Measurements from ENCODE around the gene GABRE. TPM values are rescaled to one million over a fixed set of nuclear protein-coding genes. Genes with fewer than 3 reads are reported as not detected.
A peak's percentile ranks its signal among the peaks of the same experiment; 100 is the strongest.

Gene GABRE
- total and polyA plus RNA-seq, 2 of the 13 experiments (the other 11 are each of a cell fraction or from before 2014, with no cell fraction given): 12.2 to 66.2 TPM

DNA sequence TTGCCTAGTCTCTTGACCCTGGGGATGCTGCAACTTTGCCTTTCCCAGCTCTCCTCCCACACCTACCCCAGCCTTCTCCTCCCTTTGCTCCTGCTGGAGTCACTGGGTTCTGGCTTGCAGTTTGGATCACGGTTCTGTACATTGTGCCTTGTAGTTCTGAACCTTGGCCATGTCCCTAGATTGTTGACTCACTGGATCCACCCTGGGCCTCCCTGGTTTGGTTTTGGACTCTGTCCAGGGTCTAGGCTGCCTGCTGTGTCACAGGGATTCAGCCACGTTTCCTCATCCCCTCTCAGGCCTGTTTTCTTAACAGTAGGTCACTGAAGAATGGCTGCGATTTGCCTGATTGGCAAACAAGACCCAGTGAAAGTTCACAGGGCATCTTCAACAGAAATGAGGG lies 11.5 kb upstream of the GABRE start (continued):
- TF ChIP-seq, protein P1, sequence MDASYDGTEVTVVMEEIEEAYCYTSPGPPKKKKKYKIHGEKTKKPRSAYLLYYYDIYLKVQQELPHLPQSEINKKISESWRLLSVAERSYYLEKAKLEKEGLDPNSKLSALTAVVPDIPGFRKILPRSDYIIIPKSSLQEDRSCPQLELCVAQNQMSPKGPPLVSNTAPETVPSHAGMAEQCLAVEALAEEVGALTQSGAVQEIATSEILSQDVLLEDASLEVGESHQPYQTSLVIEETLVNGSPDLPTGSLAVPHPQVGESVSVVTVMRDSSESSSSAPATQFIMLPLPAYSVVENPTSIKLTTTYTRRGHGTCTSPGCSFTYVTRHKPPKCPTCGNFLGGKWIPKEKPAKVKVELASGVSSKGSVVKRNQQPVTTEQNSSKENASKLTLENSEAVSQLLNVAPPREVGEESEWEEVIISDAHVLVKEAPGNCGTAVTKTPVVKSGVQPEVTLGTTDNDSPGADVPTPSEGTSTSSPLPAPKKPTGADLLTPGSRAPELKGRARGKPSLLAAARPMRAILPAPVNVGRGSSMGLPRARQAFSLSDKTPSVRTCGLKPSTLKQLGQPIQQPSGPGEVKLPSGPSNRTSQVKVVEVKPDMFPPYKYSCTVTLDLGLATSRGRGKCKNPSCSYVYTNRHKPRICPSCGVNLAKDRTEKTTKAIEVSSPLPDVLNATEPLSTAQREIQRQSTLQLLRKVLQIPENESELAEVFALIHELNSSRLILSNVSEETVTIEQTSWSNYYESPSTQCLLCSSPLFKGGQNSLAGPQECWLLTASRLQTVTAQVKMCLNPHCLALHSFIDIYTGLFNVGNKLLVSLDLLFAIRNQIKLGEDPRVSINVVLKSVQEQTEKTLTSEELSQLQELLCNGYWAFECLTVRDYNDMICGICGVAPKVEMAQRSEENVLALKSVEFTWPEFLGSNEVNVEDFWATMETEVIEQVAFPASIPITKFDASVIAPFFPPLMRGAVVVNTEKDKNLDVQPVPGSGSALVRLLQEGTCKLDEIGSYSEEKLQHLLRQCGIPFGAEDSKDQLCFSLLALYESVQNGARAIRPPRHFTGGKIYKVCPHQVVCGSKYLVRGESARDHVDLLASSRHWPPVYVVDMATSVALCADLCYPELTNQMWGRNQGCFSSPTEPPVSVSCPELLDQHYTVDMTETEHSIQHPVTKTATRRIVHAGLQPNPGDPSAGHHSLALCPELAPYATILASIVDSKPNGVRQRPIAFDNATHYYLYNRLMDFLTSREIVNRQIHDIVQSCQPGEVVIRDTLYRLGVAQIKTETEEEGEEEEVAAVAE (CRISPR knock-in tag; IDR thresholded peaks at IDR 0.05; ENCODE audit: borderline replicate concordance): 0 out of 2 replicates have a peak, but pooled peaks have one; percentile 34
- TF ChIP-seq, protein P2, sequence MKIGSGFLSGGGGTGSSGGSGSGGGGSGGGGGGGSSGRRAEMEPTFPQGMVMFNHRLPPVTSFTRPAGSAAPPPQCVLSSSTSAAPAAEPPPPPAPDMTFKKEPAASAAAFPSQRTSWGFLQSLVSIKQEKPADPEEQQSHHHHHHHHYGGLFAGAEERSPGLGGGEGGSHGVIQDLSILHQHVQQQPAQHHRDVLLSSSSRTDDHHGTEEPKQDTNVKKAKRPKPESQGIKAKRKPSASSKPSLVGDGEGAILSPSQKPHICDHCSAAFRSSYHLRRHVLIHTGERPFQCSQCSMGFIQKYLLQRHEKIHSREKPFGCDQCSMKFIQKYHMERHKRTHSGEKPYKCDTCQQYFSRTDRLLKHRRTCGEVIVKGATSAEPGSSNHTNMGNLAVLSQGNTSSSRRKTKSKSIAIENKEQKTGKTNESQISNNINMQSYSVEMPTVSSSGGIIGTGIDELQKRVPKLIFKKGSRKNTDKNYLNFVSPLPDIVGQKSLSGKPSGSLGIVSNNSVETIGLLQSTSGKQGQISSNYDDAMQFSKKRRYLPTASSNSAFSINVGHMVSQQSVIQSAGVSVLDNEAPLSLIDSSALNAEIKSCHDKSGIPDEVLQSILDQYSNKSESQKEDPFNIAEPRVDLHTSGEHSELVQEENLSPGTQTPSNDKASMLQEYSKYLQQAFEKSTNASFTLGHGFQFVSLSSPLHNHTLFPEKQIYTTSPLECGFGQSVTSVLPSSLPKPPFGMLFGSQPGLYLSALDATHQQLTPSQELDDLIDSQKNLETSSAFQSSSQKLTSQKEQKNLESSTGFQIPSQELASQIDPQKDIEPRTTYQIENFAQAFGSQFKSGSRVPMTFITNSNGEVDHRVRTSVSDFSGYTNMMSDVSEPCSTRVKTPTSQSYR (CRISPR knock-in tag; IDR thresholded peaks at IDR 0.05; ENCODE audit: borderline replicate concordance): no peak
- TF ChIP-seq, protein P3, sequence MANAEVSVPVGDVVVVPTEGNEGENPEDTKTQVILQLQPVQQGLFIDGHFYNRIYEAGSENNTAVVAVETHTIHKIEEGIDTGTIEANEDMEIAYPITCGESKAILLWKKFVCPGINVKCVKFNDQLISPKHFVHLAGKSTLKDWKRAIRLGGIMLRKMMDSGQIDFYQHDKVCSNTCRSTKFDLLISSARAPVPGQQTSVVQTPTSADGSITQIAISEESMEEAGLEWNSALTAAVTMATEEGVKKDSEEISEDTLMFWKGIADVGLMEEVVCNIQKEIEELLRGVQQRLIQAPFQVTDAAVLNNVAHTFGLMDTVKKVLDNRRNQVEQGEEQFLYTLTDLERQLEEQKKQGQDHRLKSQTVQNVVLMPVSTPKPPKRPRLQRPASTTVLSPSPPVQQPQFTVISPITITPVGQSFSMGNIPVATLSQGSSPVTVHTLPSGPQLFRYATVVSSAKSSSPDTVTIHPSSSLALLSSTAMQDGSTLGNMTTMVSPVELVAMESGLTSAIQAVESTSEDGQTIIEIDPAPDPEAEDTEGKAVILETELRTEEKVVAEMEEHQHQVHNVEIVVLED (CRISPR knock-in tag; IDR thresholded peaks at IDR 0.05; ENCODE audit: borderline replicate concordance): no peak
- TF ChIP-seq ZSCAN25 (CRISPR knock-in tag; IDR thresholded peaks at IDR 0.05) (no peak), ZNF343 (CRISPR knock-in tag; IDR thresholded peaks at IDR 0.05) (no peak), SOX6 (IDR thresholded peaks at IDR 0.05) (no peak), SOX6 (CRISPR knock-in tag; IDR thresholded peaks at IDR 0.05) (peak; percentile 53; the same call in 1 of the 2 replicates), ELF1 (CRISPR knock-in tag; IDR thresholded peaks at IDR 0.05) (no peak), ARNTL (CRISPR knock-in tag; IDR thresholded peaks at IDR 0.05) (no peak), NCOA2 (CRISPR knock-in tag; IDR thresholded peaks at IDR 0.05) (peak; percentile 54), ZNF468 (CRISPR knock-in tag; IDR thresholded peaks at IDR 0.05) (no peak), ZNF558 (CRISPR knock-in tag; IDR thresholded peaks at IDR 0.05; ENCODE audit: borderline replicate concordance) (no peak), HOXA7 (CRISPR knock-in tag; IDR thresholded peaks at IDR 0.05) (no peak), ZNF816 (CRISPR knock-in tag; IDR thresholded peaks at IDR 0.05; ENCODE audit: borderline replicate concordance) (no peak), TGIF2 (CRISPR knock-in tag; IDR thresholded peaks at IDR 0.05) (no peak), ZNF432 (CRISPR knock-in tag; IDR thresholded peaks at IDR 0.05; ENCODE audit: borderline replicate concordance) (no peak), ZNF264 (CRISPR knock-in tag; IDR thresholded peaks at IDR 0.05) (no peak), SKI (IDR thresholded peaks at IDR 0.05; ENCODE audit: partially characterized antibody) (no peak), ZNF367 (CRISPR knock-in tag; IDR thresholded peaks at IDR 0.05; ENCODE audit: borderline replicate concordance) (no peak), ZNF530 (CRISPR knock-in tag; IDR thresholded peaks at IDR 0.05; ENCODE audit: low read depth) (no peak), KDM5A (IDR thresholded peaks at IDR 0.05; ENCODE audit: borderline replicate concordance, low read length) (no peak)
- TF ChIP-seq, protein P4, sequence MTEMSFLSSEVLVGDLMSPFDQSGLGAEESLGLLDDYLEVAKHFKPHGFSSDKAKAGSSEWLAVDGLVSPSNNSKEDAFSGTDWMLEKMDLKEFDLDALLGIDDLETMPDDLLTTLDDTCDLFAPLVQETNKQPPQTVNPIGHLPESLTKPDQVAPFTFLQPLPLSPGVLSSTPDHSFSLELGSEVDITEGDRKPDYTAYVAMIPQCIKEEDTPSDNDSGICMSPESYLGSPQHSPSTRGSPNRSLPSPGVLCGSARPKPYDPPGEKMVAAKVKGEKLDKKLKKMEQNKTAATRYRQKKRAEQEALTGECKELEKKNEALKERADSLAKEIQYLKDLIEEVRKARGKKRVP (CRISPR knock-in tag; IDR thresholded peaks at IDR 0.05): 0 out of 4 replicates have a peak, but pooled peaks of 1 of the 2 experiments have one; percentile 20

Data from HepG2 (cell line).